ENCODE measurements around the gene HIPK2.

The HIPK2 gene

DNA sequence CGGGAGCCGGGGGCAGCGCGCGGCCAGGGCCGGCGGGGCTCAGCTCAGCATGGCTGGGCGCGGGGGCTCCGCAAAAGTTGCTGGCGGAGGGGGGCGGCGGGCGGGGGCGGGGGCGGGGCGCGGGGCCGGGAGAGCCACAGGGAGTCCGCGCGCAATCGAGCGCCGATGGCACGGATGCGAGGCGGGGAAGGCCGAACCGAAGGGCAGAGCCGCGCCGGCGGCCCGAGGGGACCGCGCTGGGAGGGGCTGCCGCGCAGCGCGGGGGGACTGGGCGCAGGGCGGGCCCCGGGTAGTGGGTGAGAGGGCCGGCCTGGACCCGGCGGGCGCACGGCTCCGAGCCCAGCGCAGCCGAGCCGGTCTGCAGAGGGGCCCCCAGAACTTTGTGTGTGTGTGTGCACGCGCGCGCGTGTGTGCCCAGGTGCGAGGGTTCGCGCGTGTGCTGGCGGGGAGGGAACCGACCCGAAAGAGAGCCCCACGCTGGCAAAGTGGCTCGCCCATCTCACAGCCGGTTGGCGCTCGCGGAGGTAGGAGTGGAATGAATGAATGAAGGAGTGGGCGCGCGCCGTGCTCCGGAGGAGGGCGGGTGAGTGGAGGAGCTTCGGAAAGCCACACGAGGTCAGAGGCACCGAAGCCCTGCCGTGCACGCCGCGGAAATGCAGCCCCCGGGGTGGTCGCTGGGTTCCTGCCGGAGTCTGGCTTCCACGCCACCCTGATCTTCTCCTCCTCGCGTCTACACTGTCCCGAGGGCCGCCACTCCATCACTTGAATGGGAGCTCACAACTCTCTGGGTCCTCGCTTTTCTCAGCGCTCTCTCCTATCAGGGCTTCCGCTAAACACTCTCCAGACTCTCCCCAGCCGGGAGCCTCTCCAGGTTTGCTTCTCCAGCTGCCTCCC, at the start of gene HIPK2:
Gene HIPK2 (minus strand): TSS at position 51 of the 894 bp plus-strand sequence. CDS start 375 bp downstream, outside the sequence.
- DNase-seq, result peak; percentile 41

DNA sequence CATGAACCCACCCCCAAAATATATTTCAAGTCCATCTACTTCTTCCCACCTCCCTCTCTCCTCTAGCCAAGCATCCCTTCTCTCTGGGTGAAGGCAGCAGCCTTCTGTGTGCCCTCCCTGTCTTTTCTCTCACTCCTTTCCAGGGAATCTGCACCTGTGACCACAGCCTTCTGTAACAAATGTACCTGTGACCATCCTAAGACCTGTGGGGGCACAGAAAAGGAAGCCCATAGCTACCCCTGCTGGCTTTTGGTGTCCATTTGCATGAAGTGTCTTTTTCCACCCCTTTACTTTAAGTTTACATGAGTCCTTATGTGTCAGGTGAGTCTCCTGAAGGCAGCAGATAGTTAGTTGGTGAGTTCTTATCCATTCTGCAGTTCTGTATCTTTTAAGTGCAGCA, 49.2 kb upstream of the HIPK2 start:
- DNase-seq, result no peak

GRCh38 chr7:139825666-139826290, 48.0 kb upstream of the HIPK2 start:
- DNase-seq, result no peak

DNA sequence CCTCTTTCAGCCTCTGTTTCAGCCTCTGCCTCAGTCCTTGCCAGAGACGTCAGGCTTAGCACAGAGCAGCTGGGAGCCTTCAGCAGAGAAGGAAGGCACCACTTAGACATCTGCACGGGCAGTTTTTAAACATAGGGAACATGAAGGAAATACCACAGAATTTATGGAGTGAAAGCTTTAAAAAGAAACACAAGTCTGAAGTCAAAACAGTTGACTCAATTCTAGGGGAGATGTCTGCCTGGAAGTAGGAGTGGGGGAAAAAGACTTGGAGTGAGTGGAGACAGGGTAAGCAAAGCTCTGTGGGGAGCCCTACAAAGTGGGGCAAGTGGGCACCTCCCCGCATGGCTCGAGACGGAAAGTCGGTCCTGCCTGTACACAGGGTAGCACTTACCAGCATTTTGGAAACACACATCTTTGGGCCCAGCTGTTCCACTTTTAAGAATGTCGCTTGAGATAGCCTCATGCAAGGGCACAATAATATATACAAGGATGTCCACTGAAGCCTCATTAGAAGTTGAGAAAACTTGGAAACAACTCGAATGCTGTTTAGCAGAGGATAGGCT, 46.2 kb upstream of the HIPK2 start:
- DNase-seq, result no peak

- no peak for DNase-seq
These were observed 45.1 kb upstream of the HIPK2 start for GRCh38 chr7:139822855-139823254.

DNA sequence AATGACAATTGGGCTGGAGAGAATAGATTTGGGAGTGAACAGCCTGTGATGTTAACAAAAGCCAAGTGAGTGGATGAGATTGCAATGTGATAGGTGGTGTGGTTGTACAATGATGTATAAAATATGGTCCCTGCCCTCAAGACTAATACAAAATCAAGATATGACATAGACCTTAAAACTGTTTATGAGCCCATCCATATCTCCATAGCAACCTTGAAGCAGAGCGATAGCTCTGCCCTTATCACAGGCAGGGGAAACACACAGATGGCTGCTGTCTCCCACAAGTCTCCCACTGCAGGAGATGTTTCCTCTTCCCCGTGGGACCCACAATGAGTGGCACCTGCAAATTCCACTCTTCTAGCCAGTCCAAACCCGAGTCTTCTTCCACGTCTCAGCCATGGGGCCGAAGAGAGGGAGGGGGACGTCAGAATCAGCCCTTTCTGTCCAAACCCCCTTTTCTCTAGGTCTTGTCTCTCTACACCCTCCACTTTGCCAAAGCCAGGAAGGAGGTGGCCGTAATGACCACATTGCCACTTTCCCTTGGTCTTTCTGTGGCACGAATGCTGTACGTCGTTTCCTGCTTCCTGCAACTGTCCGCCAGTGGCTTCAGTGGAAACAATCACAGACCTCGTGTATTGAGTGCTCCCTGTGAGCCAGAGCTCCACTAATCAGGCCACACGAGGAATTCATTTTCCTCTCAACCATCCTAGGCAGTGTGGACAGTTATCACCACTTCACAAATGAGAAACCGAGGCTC, 43.7 kb upstream of the HIPK2 start:
- no peak for DNase-seq

DNA sequence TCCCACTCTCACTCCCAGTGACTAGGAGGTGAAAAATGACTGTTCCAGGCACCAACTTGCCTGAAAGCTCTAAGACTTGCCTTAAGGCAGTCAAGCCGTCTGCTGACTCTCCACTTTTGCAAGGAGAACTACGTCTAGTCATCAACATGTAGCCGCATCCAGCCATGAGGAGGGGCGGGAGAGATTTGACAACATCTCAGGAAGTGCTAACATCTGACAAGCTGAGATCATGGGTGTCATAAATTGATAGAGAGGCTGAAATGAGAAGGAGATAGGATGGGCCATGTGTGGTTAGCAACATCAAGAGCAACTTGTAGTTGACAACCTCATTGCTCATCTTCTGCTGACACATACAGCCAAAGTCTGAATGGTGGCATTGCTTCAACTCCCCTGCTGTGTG, 42.3 kb upstream of the HIPK2 start:
- DNase-seq, result no peak

- no peak for DNase-seq
These were observed 39.5 kb upstream of the HIPK2 start for GRCh38 chr7:139817249-139817648.

GRCh38 chr7:139813689-139814088, 35.9 kb upstream of the HIPK2 start:
- no peak for DNase-seq

DNA sequence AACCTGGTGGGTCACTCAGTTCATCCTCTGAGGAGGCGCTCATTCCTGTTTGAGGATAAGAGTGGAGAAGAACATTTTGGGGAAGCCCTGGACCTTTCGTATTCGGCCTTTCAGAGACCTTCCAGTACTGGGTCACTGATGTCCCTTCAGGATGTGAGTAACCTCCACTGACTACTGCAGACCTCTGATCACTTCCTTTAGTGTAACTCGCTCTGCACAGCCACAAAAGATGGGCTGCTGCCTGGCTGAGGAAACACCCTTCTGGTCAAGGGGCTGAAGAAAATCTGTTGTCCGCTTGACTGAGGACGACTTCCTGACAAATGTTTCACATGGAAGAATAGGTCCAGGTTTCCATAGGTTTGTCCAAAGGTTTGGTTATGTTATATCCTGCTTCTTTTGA, 35.4 kb upstream of the HIPK2 start:
- DNase-seq, result no peak

DNA sequence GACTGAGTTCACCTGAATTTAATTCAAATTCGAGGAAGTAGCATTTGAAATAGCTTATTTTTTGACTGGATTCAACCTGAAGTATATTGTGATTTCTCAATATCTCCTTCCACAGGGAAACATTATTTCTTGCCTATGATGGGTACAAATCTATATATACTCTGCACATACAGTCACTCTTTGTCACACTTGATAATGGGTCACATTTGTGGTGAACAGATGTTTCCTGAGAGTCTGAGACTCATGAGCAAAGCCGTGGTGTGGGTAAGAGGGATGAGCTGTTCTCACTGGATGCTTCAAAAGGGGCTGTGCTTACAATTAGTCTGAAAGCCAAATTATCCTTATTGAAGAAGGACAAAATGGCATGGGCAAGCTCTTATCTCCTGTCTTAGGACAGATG, 33.3 kb upstream of the HIPK2 start:
- DNase-seq, result no peak

- DNase-seq, result no peak
These were observed 31.1 kb upstream of the HIPK2 start for GRCh38 chr7:139808846-139809442.

DNA sequence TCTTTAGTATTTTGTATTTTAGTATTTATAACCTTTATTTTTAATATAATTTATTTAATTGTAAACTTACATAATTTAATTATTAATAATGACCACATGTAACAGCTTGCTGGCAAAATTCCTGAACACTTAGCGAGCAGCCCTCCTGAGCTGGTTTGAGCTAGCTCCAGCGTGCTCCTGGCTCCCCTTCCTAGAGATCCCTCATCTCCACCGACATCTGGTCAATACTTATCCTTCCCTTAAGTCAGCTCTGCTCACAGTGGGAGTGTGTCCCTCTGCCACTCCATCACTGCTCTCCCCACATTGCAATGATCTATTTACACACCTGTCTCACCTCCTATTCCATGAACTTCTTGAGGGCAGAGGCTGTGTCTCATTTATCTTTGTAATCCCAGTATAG, 30.6 kb upstream of the HIPK2 start:
- DNase-seq, result no peak

DNA sequence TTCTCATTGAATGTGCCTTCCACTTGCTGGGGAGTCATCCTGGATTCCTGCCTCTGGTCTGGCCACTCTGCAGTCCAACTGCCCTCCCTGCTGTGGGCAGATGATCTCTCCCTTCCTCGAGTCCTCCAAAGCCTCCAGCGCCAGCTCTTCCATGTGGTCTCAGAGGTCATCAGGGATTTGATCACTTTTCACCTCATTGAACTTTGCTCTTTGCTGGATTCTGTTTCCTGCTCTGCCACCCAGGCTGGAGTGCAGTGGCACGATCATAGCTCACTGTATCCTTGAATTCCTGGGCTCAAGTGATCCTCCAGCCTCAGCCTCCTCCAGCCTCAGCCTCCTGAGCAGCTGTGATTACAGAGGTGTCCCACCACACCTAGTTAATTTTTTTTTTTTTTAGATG, 29.2 kb upstream of the HIPK2 start:
- DNase-seq, result no peak

GRCh38 chr7:139804571-139804970, 26.8 kb upstream of the HIPK2 start:
- DNase-seq, result no peak

DNA sequence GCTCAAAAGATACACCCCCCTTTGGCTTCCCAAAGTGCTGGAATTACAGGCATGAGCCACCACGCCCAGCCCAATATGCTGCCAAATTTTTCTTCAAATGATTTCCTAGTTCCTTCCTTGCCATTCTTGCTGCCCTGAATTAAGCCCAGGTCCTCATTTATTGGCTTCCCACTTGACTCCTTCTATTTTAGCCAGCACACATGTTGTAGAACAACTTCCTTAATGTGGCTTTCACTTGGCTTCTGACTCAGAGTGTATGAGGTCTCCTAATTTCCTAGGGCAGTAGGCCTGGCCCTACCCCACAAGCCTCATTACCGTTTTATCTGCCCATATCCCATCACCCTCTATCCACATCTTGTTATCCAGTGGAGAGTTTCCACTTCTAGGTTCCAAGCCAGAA, 21.8 kb upstream of the HIPK2 start:
- DNase-seq, result no peak

DNA sequence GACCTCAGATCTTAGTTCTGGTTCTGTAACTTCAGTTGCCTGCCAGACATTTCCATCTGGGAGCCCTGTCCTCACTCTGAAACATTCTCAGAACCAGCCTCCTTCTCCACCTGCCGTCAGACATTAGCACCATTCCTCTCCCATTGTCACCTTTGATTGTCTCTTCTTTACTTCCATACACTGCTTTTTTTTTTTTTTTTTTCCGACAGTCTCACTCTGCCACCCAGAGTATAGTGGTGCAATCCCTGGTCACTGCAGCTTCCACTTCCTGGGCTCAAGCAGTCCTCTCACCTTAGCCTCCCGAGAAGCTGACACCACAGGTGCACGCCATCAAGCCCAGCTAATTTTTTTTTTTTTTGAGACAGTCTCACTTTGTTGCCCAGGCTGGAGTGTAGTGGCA, 21.1 kb upstream of the HIPK2 start:
- no peak for DNase-seq

- no peak for DNase-seq
These were observed 20.4 kb upstream of the HIPK2 start for GRCh38 chr7:139798221-139798620.

GRCh38 chr7:139797607-139798006, 19.8 kb upstream of the HIPK2 start:
- no peak for DNase-seq

- no peak for DNase-seq
These were observed 13.5 kb upstream of the HIPK2 start for GRCh38 chr7:139791316-139791715.

DNA sequence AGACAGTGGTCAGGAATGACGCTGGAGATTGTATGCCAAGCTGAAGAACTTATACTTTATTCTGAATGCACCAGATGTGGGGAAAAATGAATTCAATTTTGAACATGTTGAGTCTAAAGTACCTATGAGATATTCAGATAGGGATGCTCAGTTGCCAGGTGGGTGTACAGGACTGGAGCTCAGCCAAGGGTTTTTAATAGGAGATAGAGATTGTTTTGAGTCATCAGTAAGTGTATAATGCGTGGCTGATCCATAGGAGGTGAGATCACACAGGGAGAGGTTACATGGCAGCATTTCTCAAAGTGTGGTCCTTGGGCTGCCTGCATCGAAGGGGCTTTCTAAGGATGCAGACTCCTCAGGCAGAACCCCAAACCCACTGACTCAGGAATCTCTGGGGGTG, 6.8 kb upstream of the HIPK2 start:
- no peak for DNase-seq

GRCh38 chr7:139783647-139784385, 6.0 kb upstream of the HIPK2 start:
- DNase-seq, result no peak
